ENCODE measurements around the gene MT1A. TPM values are rescaled to one million over a fixed set of nuclear protein-coding genes. Genes with fewer than 3 reads are reported as not detected.
A peak's percentile ranks its signal among the peaks of the same experiment; 100 is the strongest.
"Not testable (repeated sequence)": the region's sequence is repeated elsewhere in the genome, so short reads cannot be mapped to it uniquely, and the experiment has no call there.

The MT1A gene
- total RNA-seq, 4 donors from 2014 or later: 18.8 to 365 (median 93.3) TPM; not detected in 1

GRCh38 chr16:56671691-56672090 lies 33.2 kb downstream of the MT1A start:
- peaks cover 0 to 39% (median 14%) of the 10 kb centered on the region in 4 donors for H3K4me1 ChIP-seq
- not testable (repeated sequence) for H3K4me3 ChIP-seq; H3K9me3 ChIP-seq; H3K27ac ChIP-seq; DNase-seq (ENCODE audit: low spot score in 2 of 2); H3K36me3 ChIP-seq
- H3K27me3 ChIP-seq: peaks cover 0 to 95% of the 10 kb centered on the region in 2 donors
- WGBS, 2 donors: 60 to 62% methylated on average over 2 of the region's 2 CpGs
- peak in 1 of 2 donors; percentile 27 for TF ChIP-seq EP300 (IDR thresholded peaks at IDR 0.05)

- DNase-seq (ENCODE audit: low spot score in 2 of 2); H3K4me3 ChIP-seq: not testable (repeated sequence)
- 68 to 84% methylated on average over 3 of the region's 3 CpGs for WGBS, 2 donors
Observed at GRCh38 chr16:56672171-56672570, 33.7 kb downstream of the MT1A start.

GRCh38 chr16:56672761-56673536 lies 34.5 kb downstream of the MT1A start:
- 82 to 86% methylated on average over 11 of the region's 11 CpGs for WGBS, 2 donors
- no peaks in the 10 kb centered on the region for H3K9me3 ChIP-seq
- no peaks in the 10 kb centered on the region for H3K36me3 ChIP-seq
- no peak overlapping the region for H3K4me3 ChIP-seq
- no peak overlapping the region for H3K27ac ChIP-seq
- no peak for TF ChIP-seq POLR2A (IDR thresholded peaks at IDR 0.05)
- TF ChIP-seq EP300 (IDR thresholded peaks at IDR 0.05): no peak
- no peak for TF ChIP-seq CTCF (IDR thresholded peaks at IDR 0.05)
- peaks cover 0 to 83% of the 10 kb centered on the region in 2 donors for H3K27me3 ChIP-seq
- no peak for DNase-seq (ENCODE audit: low spot score in 2 of 2)
- H3K4me1 ChIP-seq: peaks cover 0 to 31% (median 11%) of the 10 kb centered on the region in 4 donors

More at GRCh38 chr16:56672171-56672570, 33.7 kb downstream of the MT1A start:
- Histone ChIP-seq H3K27me3 (peaks cover 0 to 91% of the 10 kb centered on the region in 2 donors), H3K4me1 (peaks cover 0 to 39% (median 14%) of the 10 kb centered on the region in 4 donors)
- H3K36me3 ChIP-seq, H3K9me3 ChIP-seq, H3K27ac ChIP-seq: not testable (repeated sequence)

- Histone ChIP-seq H3K36me3 (no peaks in the 10 kb centered on the region), H3K4me3 (no peak overlapping the region), H3K4me1 (peaks cover 0 to 23% (median 9%) of the 10 kb centered on the region in 4 donors), H3K9me3 (no peaks in the 10 kb centered on the region), H3K27ac (no peak overlapping the region), H3K27me3 (peaks cover 0 to 74% of the 10 kb centered on the region in 2 donors)
- no peak for DNase-seq (ENCODE audit: low spot score in 2 of 2)
- TF ChIP-seq CTCF (IDR thresholded peaks at IDR 0.05) (peak; percentile 27 to 65 (median 42)), EP300 (IDR thresholded peaks at IDR 0.05) (peak in 1 of 2 donors; percentile 21), POLR2A (IDR thresholded peaks at IDR 0.05) (no peak)
- WGBS, 2 donors: 47 to 54% methylated on average over 12 of the region's 12 CpGs
Observed at GRCh38 chr16:56673921-56674320, 35.5 kb downstream of the MT1A start.

GRCh38 chr16:56674570-56674969 lies 36.1 kb downstream of the MT1A start:
- not testable (repeated sequence) for H3K36me3 ChIP-seq; DNase-seq (ENCODE audit: low spot score in 2 of 2); H3K27ac ChIP-seq; H3K9me3 ChIP-seq; H3K4me3 ChIP-seq
- Histone ChIP-seq H3K27me3 (peaks cover 0 to 67% of the 10 kb centered on the region in 2 donors), H3K4me1 (peaks cover 0 to 16% (median 7%) of the 10 kb centered on the region in 4 donors)
- 88 to 90% methylated on average over 6 of the region's 6 CpGs for WGBS, 2 donors

- Histone ChIP-seq H3K27me3 (peaks cover 0 to 55% of the 10 kb centered on the region in 2 donors), H3K9me3 (no peaks in the 10 kb centered on the region), H3K4me3 (peak overlapping the region in 2 of 4 donors; percentile 20 to 22), H3K36me3 (no peaks in the 10 kb centered on the region), H3K4me1 (peaks cover 0 to 9% (median 5%) of the 10 kb centered on the region in 4 donors), H3K27ac (no peak overlapping the region)
- no peak for DNase-seq (ENCODE audit: low spot score in 2 of 2)
- 5 to 12% methylated on average over 32 of the region's 32 CpGs for WGBS, 2 donors
- TF ChIP-seq EP300 (IDR thresholded peaks at IDR 0.05): no peak
- TF ChIP-seq CTCF (IDR thresholded peaks at IDR 0.05): no peak
- TF ChIP-seq POLR2A (IDR thresholded peaks at IDR 0.05): no peak
Observed at GRCh38 chr16:56675685-56676210, 37.3 kb downstream of the MT1A start.

Data from tibial nerve (tissue), 4 donors.